ENCODE data around the gene POC1B.
A peak's percentile ranks its signal among the peaks of the same experiment; 100 is the strongest.

POC1B gene

GRCh38 chr12:89497005-89497404 lies 28.8 kb downstream of the POC1B start:
- DNase-seq (ENCODE audit: low read depth in 2 of 2) = no peak

GRCh38 chr12:89494411-89495231 lies 31.2 kb downstream of the POC1B start:
- peak; percentile 16 to 34 for DNase-seq (ENCODE audit: low read depth in 2 of 2)

- DNase-seq (ENCODE audit: low read depth in 2 of 2) = no peak
Observed at GRCh38 chr12:89493670-89494302, 32.1 kb downstream of the POC1B start.

- DNase-seq (ENCODE audit: low read depth in 2 of 2) = no peak
Observed at GRCh38 chr12:89492883-89493282, 33.0 kb downstream of the POC1B start.

- no peak for DNase-seq (ENCODE audit: low read depth in 2 of 2)
Observed at GRCh38 chr12:89490922-89491321, 34.9 kb downstream of the POC1B start.

- no peak for DNase-seq (ENCODE audit: low read depth in 2 of 2)
Observed at GRCh38 chr12:89486264-89486663, 39.6 kb downstream of the POC1B start.

GRCh38 chr12:89484470-89484869 lies 41.4 kb downstream of the POC1B start:
- no peak for DNase-seq (ENCODE audit: low read depth in 2 of 2)

- no peak for DNase-seq (ENCODE audit: low read depth in 2 of 2)
Observed at GRCh38 chr12:89481213-89481914, 44.5 kb downstream of the POC1B start.

GRCh38 chr12:89479982-89480381 lies 45.9 kb downstream of the POC1B start:
- no peak for DNase-seq (ENCODE audit: low read depth in 2 of 2)

GRCh38 chr12:89477633-89478279 lies 48.1 kb downstream of the POC1B start:
- no peak for DNase-seq (ENCODE audit: low read depth in 2 of 2)

GRCh38 chr12:89476904-89477595 lies 48.8 kb downstream of the POC1B start:
- no peak for DNase-seq (ENCODE audit: low read depth in 2 of 2)

GRCh38 chr12:89476232-89476631 lies 49.6 kb downstream of the POC1B start:
- DNase-seq (ENCODE audit: low read depth in 2 of 2) = no peak

GRCh38 chr12:89475203-89475990 lies 50.5 kb downstream of the POC1B start:
- DNase-seq (ENCODE audit: low read depth in 2 of 2) = no peak

GRCh38 chr12:89474615-89475014 lies 51.2 kb downstream of the POC1B start:
- DNase-seq (ENCODE audit: low read depth in 2 of 2) = no peak

GRCh38 chr12:89472508-89472907 lies 53.3 kb downstream of the POC1B start:
- DNase-seq (ENCODE audit: low read depth in 2 of 2) = no peak

GRCh38 chr12:89470741-89471509 lies 54.9 kb downstream of the POC1B start:
- no peak for DNase-seq (ENCODE audit: low read depth in 2 of 2)

- DNase-seq (ENCODE audit: low read depth in 2 of 2) = no peak
Observed at GRCh38 chr12:89469361-89469760, 56.5 kb downstream of the POC1B start.

- DNase-seq (ENCODE audit: low read depth in 2 of 2) = no peak
Observed at GRCh38 chr12:89468648-89469326, 57.1 kb downstream of the POC1B start.

- no peak for DNase-seq (ENCODE audit: low read depth in 2 of 2)
Observed at GRCh38 chr12:89468017-89468416, 57.8 kb downstream of the POC1B start.

Data from stimulated activated CD4-positive, alpha-beta T cell treated with anti-CD3 and anti-CD28 coated beads, Interleukin-4, amount 100 ng/mL, for 48 hours (primary cell).